Measurements from ENCODE around the gene MPHOSPH9.

MPHOSPH9 gene

GRCh38 chr12:123267335-123267920, 34.5 kb upstream of the MPHOSPH9 start:
- no peak for TF ChIP-seq CTCF (IDR thresholded peaks at IDR 0.05; ENCODE audit: low read depth, low read length, missing control alignments)
- H3K4me3 ChIP-seq (ENCODE audit: low read depth, low read length): no peak overlapping the region
- no peak for DNase-seq (ENCODE audit: low read depth)

- H3K4me3 ChIP-seq (ENCODE audit: low read depth, low read length): no peak overlapping the region
- no peak for TF ChIP-seq CTCF (IDR thresholded peaks at IDR 0.05; ENCODE audit: low read depth, low read length, missing control alignments)
- no peak for DNase-seq (ENCODE audit: low read depth)
Observed at GRCh38 chr12:123266679-123267277, 33.8 kb upstream of the MPHOSPH9 start.

GRCh38 chr12:123265851-123266678, 33.1 kb upstream of the MPHOSPH9 start:
- DNase-seq (ENCODE audit: low read depth): no peak
- H3K4me3 ChIP-seq (ENCODE audit: low read depth, low read length): no peak overlapping the region
- no peak for TF ChIP-seq CTCF (IDR thresholded peaks at IDR 0.05; ENCODE audit: low read depth, low read length, missing control alignments)

GRCh38 chr12:123264642-123265041, 31.7 kb upstream of the MPHOSPH9 start:
- TF ChIP-seq CTCF (IDR thresholded peaks at IDR 0.05; ENCODE audit: low read depth, low read length, missing control alignments): peak; percentile 46
- no peak overlapping the region for H3K4me3 ChIP-seq (ENCODE audit: low read depth, low read length)
- DNase-seq (ENCODE audit: low read depth): no peak

- H3K4me3 ChIP-seq (ENCODE audit: low read depth, low read length): no peak overlapping the region
- no peak for TF ChIP-seq CTCF (IDR thresholded peaks at IDR 0.05; ENCODE audit: low read depth, low read length, missing control alignments)
- DNase-seq (ENCODE audit: low read depth): no peak
Observed at GRCh38 chr12:123263196-123263817, 30.4 kb upstream of the MPHOSPH9 start.

- no peak for TF ChIP-seq CTCF (IDR thresholded peaks at IDR 0.05; ENCODE audit: low read depth, low read length, missing control alignments)
- H3K4me3 ChIP-seq (ENCODE audit: low read depth, low read length): no peak overlapping the region
- no peak for DNase-seq (ENCODE audit: low read depth)
Observed at GRCh38 chr12:123261196-123261595, 28.3 kb upstream of the MPHOSPH9 start.

Measured in GM12864 (cell line).